ENCODE data around the gene SPOCK3. TPM values are rescaled to one million over a fixed set of nuclear protein-coding genes. Genes with fewer than 3 reads are reported as not detected.
"Not testable (repeated sequence)": the region's sequence is repeated elsewhere in the genome, so short reads cannot be mapped to it uniquely, and the experiment has no call there.

Gene SPOCK3
- total RNA-seq: 15.1 TPM

GRCh38 chr4:167234316-167234881 is at the start of gene SPOCK3:
TSS of gene SPOCK3 (minus strand) at chr4:167234494.
- DNase-seq: peak; percentile 70

- DNase-seq: no peak
These were observed 48.0 kb upstream of the SPOCK3 start for GRCh38 chr4:167282171-167282864.

GRCh38 chr4:167281545-167281944 is 47.3 kb upstream of the SPOCK3 start:
- not testable (repeated sequence) for DNase-seq

DNA sequence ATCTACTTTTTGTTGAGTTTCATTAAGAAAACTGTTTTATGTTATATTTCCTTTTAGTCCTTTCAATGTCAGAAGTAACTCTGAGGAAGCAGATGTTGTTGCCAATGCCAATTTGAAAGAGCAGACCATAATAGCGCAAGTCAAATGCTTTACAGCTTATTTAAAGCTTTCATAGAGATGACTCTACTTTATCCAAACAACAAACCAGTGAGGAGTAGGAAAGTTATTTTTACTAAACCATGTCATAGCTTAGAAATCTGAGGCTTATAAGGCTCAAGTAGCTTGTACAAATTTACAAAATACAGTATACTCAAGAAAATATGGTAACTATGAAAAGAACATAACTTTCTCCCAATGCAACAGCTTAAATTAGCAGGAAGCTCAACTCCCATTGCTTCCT is 40.1 kb upstream of the SPOCK3 start:
- DNase-seq: no peak

GRCh38 chr4:167265231-167265630 is 30.9 kb upstream of the SPOCK3 start:
- DNase-seq: no peak

- DNase-seq: no peak
These were observed 14.0 kb upstream of the SPOCK3 start for GRCh38 chr4:167248271-167248670.

GRCh38 chr4:167239627-167240026 is 5.3 kb upstream of the SPOCK3 start:
- DNase-seq: no peak

GRCh38 chr4:167238226-167238625 is 3.9 kb upstream of the SPOCK3 start:
- no peak for DNase-seq

DNA sequence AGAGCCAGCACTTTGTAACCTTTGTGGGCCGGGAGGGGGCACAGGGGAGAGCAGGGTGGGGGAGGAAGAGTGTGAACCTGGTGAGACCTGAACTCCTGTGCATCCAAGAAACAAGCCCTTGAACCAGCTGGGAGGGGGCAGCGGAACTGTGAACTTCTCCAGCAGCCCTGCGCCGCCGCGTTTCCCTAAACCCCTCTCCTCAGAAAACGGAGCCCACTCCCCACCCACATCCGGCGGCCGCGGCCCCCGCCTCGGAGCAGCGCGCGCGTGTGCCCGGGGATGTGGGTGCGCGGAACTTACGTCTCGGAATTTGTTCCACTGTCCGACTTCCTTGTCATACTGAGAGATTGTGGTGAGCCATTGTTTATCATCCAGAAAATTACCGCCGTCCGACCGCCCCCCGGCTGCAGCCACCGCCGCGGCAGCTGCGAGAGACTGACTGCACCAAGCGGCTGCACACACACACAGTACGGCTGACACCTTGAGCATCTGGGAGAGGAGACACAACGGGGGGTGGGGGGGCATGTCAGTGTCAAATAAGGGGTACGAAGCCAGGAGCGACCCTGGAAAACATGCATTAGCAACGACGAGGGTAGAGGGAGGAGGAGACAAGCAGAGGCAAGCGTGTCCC is 494 bp downstream of the SPOCK3 start:
- no peak for DNase-seq

- DNase-seq: no peak
These were observed 1.2 kb downstream of the SPOCK3 start for GRCh38 chr4:167232805-167233684.

DNA sequence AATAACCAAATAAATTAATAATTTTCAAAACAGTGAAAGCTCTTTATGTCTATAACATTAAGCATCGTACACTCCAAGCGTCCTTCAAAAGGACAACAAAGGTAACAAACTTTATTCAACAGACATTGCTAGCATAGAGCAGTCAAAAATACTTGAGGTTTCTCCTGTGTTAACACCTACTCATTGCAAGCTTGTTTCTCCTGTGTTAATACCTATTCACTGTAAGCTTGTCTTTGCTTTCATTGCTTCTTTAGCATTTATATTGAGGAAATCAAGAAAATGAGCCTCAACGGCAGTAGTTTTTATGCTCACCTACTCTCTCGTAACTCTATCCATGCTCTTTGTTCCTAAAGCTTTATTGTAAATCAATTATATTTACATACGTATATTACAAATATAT is 3.5 kb downstream of the SPOCK3 start:
- DNase-seq: no peak

GRCh38 chr4:167222099-167222498 is 12.2 kb downstream of the SPOCK3 start:
- no peak for DNase-seq

DNA sequence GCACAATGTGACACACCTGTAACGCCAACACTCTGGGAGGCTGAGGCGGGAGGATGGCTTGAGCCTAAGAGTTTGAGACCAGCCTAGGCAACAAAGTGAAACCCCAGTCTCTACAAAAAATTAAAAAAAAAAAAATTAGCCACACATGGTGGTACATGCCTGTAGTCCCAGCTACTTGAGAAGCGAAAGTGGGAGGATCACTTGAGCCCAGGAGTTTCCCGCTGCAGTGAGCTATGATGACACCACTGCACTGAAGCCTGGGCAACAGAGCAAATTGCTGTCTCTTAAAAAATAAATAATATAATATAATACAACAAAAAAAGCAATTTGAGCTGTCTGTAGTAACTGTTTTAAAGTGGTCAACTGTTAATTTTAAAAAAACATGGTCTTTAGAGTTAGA is 13.2 kb downstream of the SPOCK3 start:
- DNase-seq: no peak

DNA sequence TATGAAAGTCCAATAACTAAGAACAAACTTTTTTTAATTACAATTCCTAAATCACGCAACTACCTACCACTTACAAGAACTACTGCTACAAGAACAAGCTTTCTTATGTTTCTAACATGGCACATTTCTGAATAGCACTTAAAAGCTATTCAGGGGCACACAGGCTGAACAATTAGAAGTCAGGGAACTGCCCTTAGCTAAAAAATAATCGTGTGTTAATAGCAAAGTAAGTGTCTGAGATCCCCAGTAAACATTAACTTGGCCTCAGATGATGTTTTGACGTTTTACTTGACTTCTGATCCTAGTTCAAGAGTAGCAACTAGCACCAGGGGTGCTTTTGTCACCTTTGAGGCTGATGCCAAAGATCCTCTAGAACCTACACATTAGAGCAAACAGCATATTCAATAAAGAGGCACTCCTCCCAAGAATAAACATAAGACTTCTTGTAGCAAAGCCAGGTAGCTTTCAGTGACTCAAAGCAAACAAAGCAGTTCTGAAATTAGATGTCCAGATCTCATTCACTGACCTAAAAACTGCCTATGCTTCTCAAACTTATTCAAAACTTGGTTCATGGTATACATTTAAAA is 16.2 kb downstream of the SPOCK3 start:
- no peak for DNase-seq

- DNase-seq: no peak
These were observed 17.5 kb downstream of the SPOCK3 start for GRCh38 chr4:167216783-167217182.

DNA sequence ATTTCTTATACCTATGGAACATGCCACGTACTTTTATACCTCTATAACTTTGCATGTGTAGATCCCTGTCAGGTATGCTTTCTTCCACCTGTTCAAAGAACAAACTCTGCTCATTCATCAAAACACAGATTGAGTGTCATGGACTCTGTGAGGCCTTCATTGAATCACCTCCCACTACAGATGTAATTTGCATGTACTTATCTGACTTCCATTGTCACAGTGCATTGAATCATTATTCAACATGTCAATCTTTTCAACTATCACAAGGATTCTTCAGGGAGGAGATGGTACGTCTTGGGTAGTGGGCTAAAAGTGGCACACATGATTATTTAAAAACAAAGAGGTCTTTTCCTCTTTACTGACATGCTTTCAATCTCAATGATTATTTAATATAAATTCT is 24.1 kb downstream of the SPOCK3 start:
- no peak for DNase-seq

DNA sequence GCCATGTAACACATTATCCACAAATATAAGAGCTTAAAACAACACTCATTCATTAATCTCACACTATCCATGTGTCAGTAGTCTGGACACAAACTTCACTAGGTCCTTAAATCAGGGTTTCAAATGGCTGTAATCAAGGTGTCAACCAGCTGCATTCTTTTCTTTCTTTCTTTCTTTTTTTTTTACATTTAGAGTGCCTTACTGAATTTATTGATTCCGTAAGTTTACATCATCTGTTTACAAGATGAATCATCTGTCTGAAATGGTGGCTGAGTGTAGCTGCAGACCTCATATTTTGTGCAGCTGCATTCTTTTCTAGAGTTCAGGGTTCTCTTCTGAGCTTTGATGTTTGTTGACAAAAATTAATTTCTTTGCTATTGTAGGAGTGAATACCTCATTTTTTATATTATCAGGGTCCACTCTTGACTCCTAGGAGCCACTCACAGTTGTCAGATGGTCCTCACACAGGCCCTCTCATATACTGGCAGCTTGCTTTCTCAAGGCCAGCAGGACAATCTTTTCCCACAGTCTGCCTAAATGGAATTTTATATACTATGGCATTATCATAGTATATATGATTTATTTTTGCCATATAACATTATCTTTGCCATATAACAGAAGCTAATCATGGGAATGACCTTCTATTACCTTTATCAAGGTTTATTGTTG is 37.8 kb downstream of the SPOCK3 start:
- no peak for DNase-seq

DNA sequence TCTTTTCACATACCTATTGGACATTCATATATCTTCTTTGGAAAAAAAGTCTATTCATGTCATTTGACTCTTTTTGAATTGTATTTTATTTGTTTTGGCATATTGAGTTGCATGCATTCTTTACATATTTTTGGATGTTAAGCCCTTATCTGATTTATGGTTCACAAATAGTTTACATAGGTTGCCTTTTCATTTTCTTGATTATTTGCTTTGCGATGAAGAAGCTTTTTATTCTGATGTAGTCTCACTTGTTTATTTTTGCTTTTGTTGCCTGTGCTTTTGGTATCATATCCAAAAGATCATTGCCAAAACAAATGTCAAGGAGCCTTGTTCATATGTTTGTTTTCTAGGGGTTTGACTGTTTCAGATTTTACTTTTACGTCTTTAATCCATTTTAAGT is 43.9 kb downstream of the SPOCK3 start:
- DNase-seq: no peak

GRCh38 chr4:167185465-167185864 is 48.8 kb downstream of the SPOCK3 start:
- DNase-seq: no peak

DNA sequence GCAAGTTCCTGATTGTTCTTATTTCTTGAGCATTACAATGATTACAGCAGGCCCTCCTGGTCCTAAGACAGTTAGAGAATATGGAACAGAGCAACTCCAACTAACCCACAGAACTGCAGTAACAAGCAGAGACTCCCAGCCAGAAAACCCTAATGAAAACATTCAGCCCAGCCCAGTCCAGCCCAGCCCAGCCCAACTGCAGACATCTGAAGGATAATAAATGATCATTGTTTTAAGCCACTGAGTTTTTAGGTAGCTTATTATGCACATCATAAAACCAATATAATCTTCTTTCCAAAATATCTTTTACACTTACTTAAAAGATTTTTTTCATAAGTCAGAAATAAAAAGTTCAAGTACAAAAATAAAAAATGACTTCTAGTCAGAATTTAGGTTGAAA is 51.3 kb downstream of the SPOCK3 start:
- no peak for DNase-seq

DNA sequence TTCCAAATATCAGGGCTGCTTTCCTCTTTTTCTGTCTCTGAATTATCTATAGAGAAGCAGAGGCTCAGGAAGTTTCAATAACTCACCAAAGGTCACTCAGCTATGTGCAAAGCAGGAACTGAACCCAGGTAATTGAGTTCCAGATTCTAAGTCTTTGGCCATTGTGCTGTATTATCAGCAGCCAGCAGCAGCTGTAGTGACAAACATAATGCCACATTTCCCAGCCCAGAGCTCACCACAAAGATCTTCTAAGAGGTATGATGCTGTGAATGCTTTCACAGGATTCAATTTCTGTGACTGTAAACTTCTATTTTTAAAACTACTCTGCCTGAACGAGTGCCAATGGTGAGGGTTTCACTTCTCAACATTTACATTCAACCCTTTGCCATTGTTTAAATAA is 56.4 kb downstream of the SPOCK3 start:
- DNase-seq: no peak

Data from occipital lobe (tissue), 2 donors.